Effector memory CD8-positive, alpha-beta T cell (primary cell): Measurements from ENCODE around the gene GALE.
"Not testable (repeated sequence)": the region's sequence is repeated elsewhere in the genome, so short reads cannot be mapped to it uniquely, and the experiment has no call there.

Source experiments
- ATAC-seq: fragments of 150-1000 bp; cut with Tn5 transposase; replicated peaks from 2 replicates; pipeline ENCODE4 v1.10.0; 2021; ENCODE audit warnings: mild to moderate bottlenecking, moderate library complexity
- DNase-seq, 3 experiments: peaks; one replicate each; pipeline ENCODE4 v3.0.0; 2021
- H3K27ac Mint-ChIP-seq, 2 donors: one replicate each; pipeline ENCODE4 v1.8.0; 2022; ENCODE audit warnings: mild to moderate bottlenecking in 2 of 2, mixed read lengths in 2 of 2, moderate library complexity in 2 of 2
- H3K27me3 Mint-ChIP-seq, 2 donors: one replicate each; pipeline ENCODE4 v1.8.0; 2022; ENCODE audit warnings: mixed read lengths in 2 of 2
- H3K36me3 Mint-ChIP-seq: one replicate; pipeline ENCODE4 v1.8.0; 2022; ENCODE audit warnings: mild to moderate bottlenecking, moderate library complexity, mixed read lengths; ENCODE audit not compliant: insufficient read depth
- H3K4me1 Mint-ChIP-seq, 2 donors: one replicate each; pipeline ENCODE4 v1.8.0; 2022; ENCODE audit warnings: low read depth in 2 of 2, mixed read lengths in 2 of 2
- H3K4me3 Mint-ChIP-seq, 2 donors: one replicate each; pipeline ENCODE4 v1.8.0; 2022; ENCODE audit warnings: mild to moderate bottlenecking in 2 of 2, mixed read lengths in 2 of 2, moderate library complexity in 2 of 2
- H3K9me3 Mint-ChIP-seq, 2 donors: one replicate each; pipeline ENCODE4 v1.8.0; 2022; ENCODE audit warnings: mixed read lengths in 2 of 2

GALE gene

GRCh38 chr1:23793861-23794731 is 6.5 kb downstream of the GALE start:
- ATAC-seq: no peak
- Mint-ChIP-seq H3K4me1 (peaks cover 24 to 34% of the 10 kb centered on the region in 2 donors), H3K4me3 (no peak overlapping the region), H3K27ac (peak overlapping the region in 1 of 2 donors; percentile 97), H3K9me3 (no peaks in the 10 kb centered on the region), H3K36me3 (peaks cover 42% of the 10 kb centered on the region), H3K27me3 (no peaks in the 10 kb centered on the region)
- no peak for DNase-seq

GRCh38 chr1:23793018-23793781 is 7.4 kb downstream of the GALE start:
- peak overlapping the region in 1 of 2 donors; percentile 97 for H3K27ac Mint-ChIP-seq
- DNase-seq: peak in 2 of 3 experiments; percentile 38 to 42

GRCh38 chr1:23792151-23792945 is 8.2 kb downstream of the GALE start:
- no peak for DNase-seq
- H3K4me3 Mint-ChIP-seq: peak overlapping the region; percentile 94 to 99

More at GRCh38 chr1:23793018-23793781, 7.4 kb downstream of the GALE start:
- peak overlapping the region; percentile 35 to 43 for H3K4me3 Mint-ChIP-seq
- peaks cover 46% of the 10 kb centered on the region for H3K36me3 Mint-ChIP-seq
- peak; percentile 44 for ATAC-seq
- no peaks in the 10 kb centered on the region for H3K27me3 Mint-ChIP-seq
- no peaks in the 10 kb centered on the region for H3K9me3 Mint-ChIP-seq
- peaks cover 24 to 27% of the 10 kb centered on the region in 2 donors for H3K4me1 Mint-ChIP-seq

GRCh38 chr1:23791516-23792047 is 9.0 kb downstream of the GALE start:
- Mint-ChIP-seq H3K27ac (peak overlapping the region; percentile 97 to 99), H3K27me3 (no peaks in the 10 kb centered on the region), H3K9me3 (no peaks in the 10 kb centered on the region), H3K4me3 (peak overlapping the region; percentile 94 to 99), H3K36me3 (peaks cover 58% of the 10 kb centered on the region), H3K4me1 (peaks cover 24 to 27% of the 10 kb centered on the region in 2 donors)
- ATAC-seq (peak; percentile 37), DNase-seq (peak in 1 of 3 experiments; percentile 29)

More at GRCh38 chr1:23792151-23792945, 8.2 kb downstream of the GALE start:
- Mint-ChIP-seq H3K27me3 (no peaks in the 10 kb centered on the region), H3K27ac (peak overlapping the region; percentile 97 to 99), H3K36me3 (peaks cover 50% of the 10 kb centered on the region), H3K9me3 (no peaks in the 10 kb centered on the region), H3K4me1 (peaks cover 24 to 27% of the 10 kb centered on the region in 2 donors)
- ATAC-seq: no peak

- Mint-ChIP-seq H3K9me3 (no peaks in the 10 kb centered on the region), H3K4me1 (peaks cover 24 to 27% of the 10 kb centered on the region in 2 donors), H3K4me3 (peak within 1 kb of the TSS; percentile 94 to 99), H3K27ac (peak within 1 kb of the TSS; percentile 97 to 99), H3K36me3 (peaks cover 62% of the 10 kb centered on the region), H3K27me3 (no peaks in the 10 kb centered on the region)
- ATAC-seq (peak; percentile 90), DNase-seq (peak; percentile 75 to 77 (median 76))
Measured at GRCh38 chr1:23790696-23791515, 9.6 kb downstream of the GALE start, which contains the start of gene LYPLA2. LYPLA2 (plus strand) TSS chr1:23791145; CDS start chr1:23792683, 1,538 bp downstream.

- Mint-ChIP-seq H3K9me3 (no peaks in the 10 kb centered on the region), H3K4me1 (peaks cover 29 to 32% of the 10 kb centered on the region in 2 donors), H3K27ac (peak overlapping the region; percentile 25 to 97), H3K36me3 (peaks cover 69% of the 10 kb centered on the region), H3K27me3 (no peaks in the 10 kb centered on the region), H3K4me3 (peak overlapping the region in 1 of 2 donors; percentile 29)
- ATAC-seq (no peak), DNase-seq (no peak)
Measured at GRCh38 chr1:23788695-23789094, 11.9 kb downstream of the GALE start.

- H3K27ac Mint-ChIP-seq: no peak overlapping the region
- no peaks in the 10 kb centered on the region for H3K9me3 Mint-ChIP-seq
- no peaks in the 10 kb centered on the region for H3K27me3 Mint-ChIP-seq
- peaks cover 71% of the 10 kb centered on the region for H3K36me3 Mint-ChIP-seq
- no peak overlapping the region for H3K4me3 Mint-ChIP-seq
- peaks cover 25 to 32% of the 10 kb centered on the region in 2 donors for H3K4me1 Mint-ChIP-seq
- ATAC-seq (no peak), DNase-seq (no peak)
Measured at GRCh38 chr1:23787701-23788100, 12.9 kb downstream of the GALE start.

GRCh38 chr1:23784846-23785245 is 15.7 kb downstream of the GALE start:
- Mint-ChIP-seq H3K27ac (no peak overlapping the region), H3K4me3 (no peak overlapping the region), H3K9me3 (no peaks in the 10 kb centered on the region), H3K27me3 (no peaks in the 10 kb centered on the region), H3K36me3 (peaks cover 82% of the 10 kb centered on the region), H3K4me1 (peaks cover 9 to 13% of the 10 kb centered on the region in 2 donors)
- ATAC-seq: no peak
- no peak for DNase-seq

GRCh38 chr1:23783141-23783540 is 17.4 kb downstream of the GALE start:
- H3K4me1 Mint-ChIP-seq: peaks cover 14 to 22% of the 10 kb centered on the region in 2 donors
- H3K27me3 Mint-ChIP-seq, DNase-seq, H3K9me3 Mint-ChIP-seq, ATAC-seq, H3K27ac Mint-ChIP-seq, H3K4me3 Mint-ChIP-seq: not testable (repeated sequence)
- H3K36me3 Mint-ChIP-seq: peaks cover 79% of the 10 kb centered on the region

- ATAC-seq (no peak), DNase-seq (no peak)
- no peaks in the 10 kb centered on the region for H3K27me3 Mint-ChIP-seq
Measured at GRCh38 chr1:23779826-23780371, 20.7 kb downstream of the GALE start.

GRCh38 chr1:23777979-23778814 is 22.4 kb downstream of the GALE start, which contains the start of gene PITHD1:
PITHD1 (plus strand) TSS chr1:23778418; CDS start chr1:23778516, 98 bp downstream.
- H3K27me3 Mint-ChIP-seq: no peaks in the 10 kb centered on the region
- DNase-seq: peak; percentile 69 to 77 (median 73)
- H3K9me3 Mint-ChIP-seq: no peaks in the 10 kb centered on the region
- peaks cover 13 to 25% of the 10 kb centered on the region in 2 donors for H3K4me1 Mint-ChIP-seq
- ATAC-seq: peak; percentile 85
- H3K36me3 Mint-ChIP-seq: peaks cover 34% of the 10 kb centered on the region
- H3K4me3 Mint-ChIP-seq: peak within 1 kb of the TSS; percentile 84 to 86
- peak within 1 kb of the TSS; percentile 92 to 94 for H3K27ac Mint-ChIP-seq

More at GRCh38 chr1:23779826-23780371, 20.7 kb downstream of the GALE start:
- peak overlapping the region; percentile 84 to 86 for H3K4me3 Mint-ChIP-seq
- peaks cover 14 to 31% of the 10 kb centered on the region in 2 donors for H3K4me1 Mint-ChIP-seq
- no peaks in the 10 kb centered on the region for H3K9me3 Mint-ChIP-seq
- peaks cover 49% of the 10 kb centered on the region for H3K36me3 Mint-ChIP-seq
- H3K27ac Mint-ChIP-seq: peak overlapping the region in 1 of 2 donors; percentile 94
